Caco-2 (cell line): ENCODE results near the gene ZNF302. TPM values are rescaled to one million over a fixed set of nuclear protein-coding genes. Genes with fewer than 3 reads are reported as not detected.

Experiments used
- BruUV-seq: library from RNA; stranded (reverse); fragments of 400-500 nt; replicated peaks from 2 replicates; lab custom pipeline; 2021; lab: Mats Ljungman, UMichigan
- CTCF ChIA-PET: fragments of 300-600 bp; sonication (Branson Sonifier 250); formaldehyde crosslinking; loops from one replicate; lab custom pipeline; 2022; ENCODE audit warnings: antibody characterized with exemption; lab: Charles Lee
- POLR2A ChIA-PET: fragments of 300-600 bp; sonication (Branson Sonifier 250); formaldehyde crosslinking; loops from one replicate; lab custom pipeline; 2022; ENCODE audit warnings: antibody characterized with exemption; lab: Charles Lee
- DNase-seq, 2 experiments: peaks; one replicate each; pipeline versions ENCODE4 v3.0.0 to v3.0.0-alpha.2; 2020 to 2022
- H3K27me3 ChIP-seq: replicated peaks from 2 replicates; pipeline ENCODE4 v1.6.0; 2011; ENCODE audit warnings: low read length; ENCODE audit not compliant: control insufficient read depth, insufficient read depth
- H3K36me3 ChIP-seq: 2 replicates; pipeline ENCODE4 v1.5.1; 2011; ENCODE audit warnings: low read length; ENCODE audit not compliant: control insufficient read depth, insufficient read depth
- H3K4me1 ChIP-seq: fragments of 250-450 bp; sonication (Bioruptor Pico); 2 replicates; pipeline ENCODE4 v1.5.1; 2020; ENCODE audit warnings: mild to moderate bottlenecking
- H3K4me3 ChIP-seq: 2 replicates; pipeline ENCODE4 v1.5.1; 2011; ENCODE audit warnings: low read depth, mild to moderate bottlenecking, control low read depth, low read length
- H3K9me3 ChIP-seq: fragments of 250-450 bp; sonication (Bioruptor Pico); 2 replicates; pipeline ENCODE4 v1.5.1; 2020; ENCODE audit warnings: mild to moderate bottlenecking, moderate library complexity
- H3K27ac Mint-ChIP-seq: one replicate; pipeline ENCODE4 v1.8.0; 2022; ENCODE audit warnings: mixed read lengths; ENCODE audit not compliant: unreplicated experiment
- H3K27me3 Mint-ChIP-seq: one replicate; pipeline ENCODE4 v1.8.0; 2022; ENCODE audit warnings: mixed read lengths; ENCODE audit not compliant: insufficient read depth, unreplicated experiment
- H3K36me3 Mint-ChIP-seq: one replicate; pipeline ENCODE4 v1.8.0; 2022; ENCODE audit warnings: mild to moderate bottlenecking, mixed read lengths; ENCODE audit not compliant: insufficient read depth, unreplicated experiment
- H3K4me1 Mint-ChIP-seq: one replicate; pipeline ENCODE4 v1.8.0; 2022; ENCODE audit warnings: low read depth, mixed read lengths; ENCODE audit not compliant: unreplicated experiment
- H3K4me3 Mint-ChIP-seq: one replicate; pipeline ENCODE4 v1.8.0; 2022; ENCODE audit warnings: mild to moderate bottlenecking, moderate library complexity, mixed read lengths; ENCODE audit not compliant: unreplicated experiment
- H3K9me3 Mint-ChIP-seq: one replicate; pipeline ENCODE4 v1.8.0; 2022; ENCODE audit warnings: mixed read lengths; ENCODE audit not compliant: unreplicated experiment
- intact Hi-C: fragments of 100-400 bp; cut with micrococcal nuclease; formaldehyde crosslinking; loops from one replicate; pipeline ENCODE4 v1.10.0; 2022; ENCODE audit not compliant: unreplicated experiment
- total RNA-seq: library from RNA; stranded (reverse); gene quantifications from 2 replicates; pipeline ENCODE4 v1.2.3, GENCODE V29; 2022
- TF ChIP-seq, protein P1 (sequence below), 2 experiments: fragments of 200-600 bp in 1 of 2; IDR thresholded peaks; 1 replicate in 1 of 2; 2 replicates in 1 of 2; pipeline versions ENCODE4 v1.5.1 to v1.8.0; 2011 to 2022; ENCODE audit warnings: antibody characterized with exemption in 1 of 2, control low read depth in 1 of 2, inconsistent platforms in 1 of 2, low read depth in 1 of 2, low read length in 1 of 2, mild to moderate bottlenecking in 1 of 2, moderate library complexity in 1 of 2; ENCODE audit not compliant: insufficient read depth in 1 of 2, severe bottlenecking in 1 of 2, unreplicated experiment in 1 of 2

ZNF302 gene
- total RNA-seq, 1 experiment from 2014 or later: 30.1 TPM

DNA sequence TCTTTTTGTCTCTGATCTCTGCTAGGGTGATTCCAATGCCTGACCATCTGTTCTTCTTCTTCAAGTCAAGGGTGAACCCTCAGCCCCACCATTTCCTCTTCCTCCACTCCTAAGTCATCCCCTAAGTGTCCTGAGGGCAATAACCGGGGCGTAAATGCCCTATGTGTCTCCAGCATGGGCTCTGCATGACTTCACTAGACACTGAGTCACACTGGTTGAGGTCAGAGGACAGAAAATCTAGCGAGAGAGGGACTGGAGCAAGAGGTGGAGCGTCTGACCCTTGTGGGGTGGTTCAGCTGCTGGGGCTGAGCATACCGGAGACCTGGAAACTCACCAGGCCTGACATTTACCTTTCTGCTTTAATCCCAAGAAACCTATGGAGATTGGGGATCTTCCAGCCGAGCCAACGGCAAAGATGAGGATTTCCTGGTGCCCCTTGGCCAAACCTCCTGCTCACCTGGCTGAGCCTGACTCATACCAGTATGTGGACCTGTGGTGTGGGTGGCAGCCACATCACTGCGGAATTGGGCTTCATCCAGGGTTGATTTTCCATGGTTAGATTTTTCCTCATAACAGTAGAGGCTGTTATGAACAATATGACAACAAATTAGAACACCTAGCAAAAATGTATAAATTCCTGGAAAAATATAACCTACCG is 27.5 kb upstream of the ZNF302 start:
- peaks cover 6% of the 10 kb centered on the region for H3K27me3 Mint-ChIP-seq
- ChIA-PET POLR2A (no interaction called here), CTCF (no interaction called here)
- no peaks in the 10 kb centered on the region for H3K27me3 ChIP-seq
- H3K4me3 ChIP-seq: no peak overlapping the region
- no peak overlapping the region for H3K4me3 Mint-ChIP-seq
- H3K36me3 Mint-ChIP-seq: peaks cover 5% of the 10 kb centered on the region
- H3K9me3 ChIP-seq: peaks cover 9% of the 10 kb centered on the region; the same call in 1 of the 2 replicates
- BruUV-seq: no TSS peak
- H3K36me3 ChIP-seq: no peaks in the 10 kb centered on the region
- intact Hi-C loops: no loop called here
- TF ChIP-seq, protein P1, sequence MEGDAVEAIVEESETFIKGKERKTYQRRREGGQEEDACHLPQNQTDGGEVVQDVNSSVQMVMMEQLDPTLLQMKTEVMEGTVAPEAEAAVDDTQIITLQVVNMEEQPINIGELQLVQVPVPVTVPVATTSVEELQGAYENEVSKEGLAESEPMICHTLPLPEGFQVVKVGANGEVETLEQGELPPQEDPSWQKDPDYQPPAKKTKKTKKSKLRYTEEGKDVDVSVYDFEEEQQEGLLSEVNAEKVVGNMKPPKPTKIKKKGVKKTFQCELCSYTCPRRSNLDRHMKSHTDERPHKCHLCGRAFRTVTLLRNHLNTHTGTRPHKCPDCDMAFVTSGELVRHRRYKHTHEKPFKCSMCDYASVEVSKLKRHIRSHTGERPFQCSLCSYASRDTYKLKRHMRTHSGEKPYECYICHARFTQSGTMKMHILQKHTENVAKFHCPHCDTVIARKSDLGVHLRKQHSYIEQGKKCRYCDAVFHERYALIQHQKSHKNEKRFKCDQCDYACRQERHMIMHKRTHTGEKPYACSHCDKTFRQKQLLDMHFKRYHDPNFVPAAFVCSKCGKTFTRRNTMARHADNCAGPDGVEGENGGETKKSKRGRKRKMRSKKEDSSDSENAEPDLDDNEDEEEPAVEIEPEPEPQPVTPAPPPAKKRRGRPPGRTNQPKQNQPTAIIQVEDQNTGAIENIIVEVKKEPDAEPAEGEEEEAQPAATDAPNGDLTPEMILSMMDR (IDR thresholded peaks at IDR 0.05; ENCODE audit: insufficient read depth in 1 of 2, low read depth in 1 of 2, low read length in 1 of 2, severe bottlenecking in 1 of 2, unreplicated experiment in 1 of 2): no peak
- DNase-seq: no peak
- H3K27ac Mint-ChIP-seq: no peak overlapping the region
- no peaks in the 10 kb centered on the region for H3K4me1 Mint-ChIP-seq
- peaks cover 18% of the 10 kb centered on the region for H3K9me3 Mint-ChIP-seq
- no peaks in the 10 kb centered on the region for H3K4me1 ChIP-seq

DNA sequence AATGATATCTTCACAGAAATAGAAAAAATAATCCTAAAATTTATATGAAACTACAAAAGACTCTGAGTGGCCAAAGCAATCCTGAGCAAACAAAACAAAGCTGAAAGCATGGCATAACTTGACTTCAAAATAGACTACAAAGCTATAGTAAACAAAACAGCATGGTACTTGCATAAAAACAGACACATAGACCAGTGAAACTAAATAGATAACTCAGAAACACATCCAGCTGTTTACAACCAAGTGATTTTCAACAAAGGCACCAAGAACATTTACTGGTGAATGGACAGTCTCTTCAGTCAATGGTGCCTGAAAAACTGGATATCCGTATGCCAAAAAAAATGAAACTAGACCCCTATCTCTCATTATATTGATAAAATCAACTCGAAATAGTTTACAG is 25.7 kb upstream of the ZNF302 start:
- Mint-ChIP-seq H3K36me3 (peaks cover 5% of the 10 kb centered on the region), H3K27ac (no peak overlapping the region), H3K9me3 (peaks cover 18% of the 10 kb centered on the region), H3K27me3 (peaks cover 10% of the 10 kb centered on the region), H3K4me1 (peaks cover 7% of the 10 kb centered on the region), H3K4me3 (no peak overlapping the region)
- ChIA-PET POLR2A (no interaction called here), CTCF (no interaction called here)
- H3K27me3 ChIP-seq: no peaks in the 10 kb centered on the region; the same call in 1 of the 2 replicates
- intact Hi-C loops: no loop called here
- no TSS peak for BruUV-seq
- no peaks in the 10 kb centered on the region for H3K4me1 ChIP-seq
- TF ChIP-seq, protein P1 (IDR thresholded peaks at IDR 0.05; ENCODE audit: insufficient read depth in 1 of 2, low read depth in 1 of 2, low read length in 1 of 2, severe bottlenecking in 1 of 2, unreplicated experiment in 1 of 2): no peak
- no peaks in the 10 kb centered on the region for H3K36me3 ChIP-seq
- H3K9me3 ChIP-seq: peaks cover 9% of the 10 kb centered on the region; the same call in 1 of the 2 replicates
- DNase-seq: no peak
- no peak overlapping the region for H3K4me3 ChIP-seq

DNA sequence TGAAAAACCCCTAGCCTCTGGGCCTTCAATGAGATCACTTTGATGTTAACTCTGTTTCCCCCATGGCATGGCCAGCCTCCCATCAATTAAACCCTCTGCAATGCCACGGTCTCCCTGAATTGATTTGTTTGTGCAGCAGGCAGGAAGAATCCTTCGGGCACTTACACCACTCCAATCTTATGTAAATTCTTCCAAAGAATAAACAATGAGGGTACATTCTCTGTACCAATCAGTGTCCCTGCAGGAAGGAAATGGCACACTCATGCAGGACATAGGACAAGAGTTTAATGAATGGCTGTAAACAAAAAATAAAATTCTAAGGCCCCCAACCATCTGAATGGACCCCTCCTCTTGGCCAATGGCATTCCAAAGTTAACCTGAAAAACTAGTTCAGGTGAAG is 22.7 kb upstream of the ZNF302 start:
- peaks cover 2% of the 10 kb centered on the region for H3K36me3 Mint-ChIP-seq
- H3K9me3 ChIP-seq: peaks cover 9% of the 10 kb centered on the region; the same call in 1 of the 2 replicates
- H3K27me3 ChIP-seq: no peaks in the 10 kb centered on the region; the same call in 1 of the 2 replicates
- H3K27me3 Mint-ChIP-seq: peaks cover 11% of the 10 kb centered on the region
- H3K27ac Mint-ChIP-seq: no peak overlapping the region
- ChIA-PET CTCF (no interaction called here), POLR2A (no interaction called here)
- intact Hi-C loops: no loop called here
- DNase-seq: no peak
- H3K36me3 ChIP-seq: no peaks in the 10 kb centered on the region
- H3K9me3 Mint-ChIP-seq: peaks cover 18% of the 10 kb centered on the region
- no peak overlapping the region for H3K4me3 Mint-ChIP-seq
- TF ChIP-seq, protein P1 (IDR thresholded peaks at IDR 0.05; ENCODE audit: insufficient read depth in 1 of 2, low read depth in 1 of 2, low read length in 1 of 2, severe bottlenecking in 1 of 2, unreplicated experiment in 1 of 2): no peak
- BruUV-seq: no TSS peak
- no peak overlapping the region for H3K4me3 ChIP-seq
- peaks cover 7% of the 10 kb centered on the region for H3K4me1 Mint-ChIP-seq
- H3K4me1 ChIP-seq: no peaks in the 10 kb centered on the region
